Measurements from ENCODE around the gene PTPN2.
A peak's percentile ranks its signal among the peaks of the same experiment; 100 is the strongest.
"Not testable (repeated sequence)": the region's sequence is repeated elsewhere in the genome, so short reads cannot be mapped to it uniquely, and the experiment has no call there.

PTPN2 gene

GRCh38 chr18:12911929-12912703 is 28.1 kb upstream of the PTPN2 start:
- no peaks in the 10 kb centered on the region for H3K27me3 ChIP-seq (replicated peaks; ENCODE audit: control insufficient read depth, insufficient read depth, low read length, poor library complexity, severe bottlenecking)
- no peaks in the 10 kb centered on the region for H3K9me3 ChIP-seq (ENCODE audit: control insufficient read depth, low read length)
- H3K4me3 ChIP-seq (ENCODE audit: insufficient read depth, low read depth, low read length, poor library complexity, severe bottlenecking), result no peak overlapping the region
- no peak for DNase-seq
- H3K27ac ChIP-seq (ENCODE audit: insufficient read depth, low read length, poor library complexity, severe bottlenecking), result no peak overlapping the region
- H3K36me3 ChIP-seq (ENCODE audit: control insufficient read depth, insufficient read depth, low read length), result no peaks in the 10 kb centered on the region
- H3K4me1 ChIP-seq (ENCODE audit: control insufficient read depth, insufficient read depth, low read length, poor library complexity, severe bottlenecking), result no peaks in the 10 kb centered on the region

DNA sequence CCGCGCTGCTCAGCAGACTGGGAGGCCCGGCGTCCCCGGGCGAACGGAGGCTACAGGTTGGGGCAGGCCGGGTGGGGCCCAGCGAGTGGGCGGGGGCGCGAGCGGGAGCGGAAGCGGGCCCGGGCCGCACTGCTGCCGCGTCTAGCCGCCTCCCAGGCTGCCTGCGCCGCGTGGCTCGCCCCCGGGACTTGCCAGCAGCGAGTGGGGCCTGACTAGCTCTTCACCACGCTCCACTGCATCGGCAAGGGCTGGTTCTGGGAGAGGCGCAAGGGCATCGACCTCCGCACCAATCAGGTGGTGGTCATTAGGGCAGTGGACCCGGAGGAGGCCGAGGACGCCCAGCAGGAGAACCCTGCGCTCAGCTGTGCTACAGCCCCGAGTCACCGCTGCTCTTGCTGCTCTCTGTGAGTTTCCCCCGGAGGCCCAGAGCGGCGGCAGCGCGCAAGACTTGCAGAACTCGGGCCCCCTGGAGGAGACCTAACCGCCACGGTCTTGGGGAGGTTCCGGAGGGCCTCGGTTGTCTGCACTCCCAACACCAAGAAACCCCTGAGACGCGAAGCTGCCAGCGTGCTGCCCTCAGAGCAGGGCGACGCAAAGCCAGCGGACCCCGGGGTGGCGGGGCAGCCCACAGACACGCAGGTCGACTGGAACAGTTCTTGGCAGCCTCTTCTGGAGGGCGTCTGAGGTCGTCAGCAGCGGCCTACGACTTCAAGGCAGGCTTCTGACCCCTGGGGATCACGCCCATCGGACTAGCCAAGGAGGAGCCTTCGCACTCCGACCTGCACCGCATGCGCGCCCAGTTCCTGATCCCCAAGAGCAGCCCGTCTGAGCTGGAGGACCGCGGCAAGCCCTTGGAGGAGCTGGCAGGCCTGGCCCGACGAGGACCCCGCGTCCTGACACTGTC is 27.2 kb upstream of the PTPN2 start:
- H3K36me3 ChIP-seq (ENCODE audit: control insufficient read depth, insufficient read depth, low read length), result no peaks in the 10 kb centered on the region
- H3K27me3 ChIP-seq (replicated peaks; ENCODE audit: control insufficient read depth, insufficient read depth, low read length, poor library complexity, severe bottlenecking), result no peaks in the 10 kb centered on the region
- peak in 2 of 3 donors; percentile 16 to 22 for DNase-seq
- H3K4me1 ChIP-seq (ENCODE audit: control insufficient read depth, insufficient read depth, low read length, poor library complexity, severe bottlenecking), result no peaks in the 10 kb centered on the region
- H3K27ac ChIP-seq (ENCODE audit: insufficient read depth, low read length, poor library complexity, severe bottlenecking), result no peak overlapping the region
- peak overlapping the region; percentile 35 for H3K4me3 ChIP-seq (ENCODE audit: insufficient read depth, low read depth, low read length, poor library complexity, severe bottlenecking)
- no peaks in the 10 kb centered on the region for H3K9me3 ChIP-seq (ENCODE audit: control insufficient read depth, low read length)

GRCh38 chr18:12908706-12909105 is 24.7 kb upstream of the PTPN2 start:
- Histone ChIP-seq H3K36me3 (ENCODE audit: control insufficient read depth, insufficient read depth, low read length) (no peaks in the 10 kb centered on the region), H3K27ac (ENCODE audit: insufficient read depth, low read length, poor library complexity, severe bottlenecking) (no peak overlapping the region), H3K9me3 (ENCODE audit: control insufficient read depth, low read length) (no peaks in the 10 kb centered on the region), H3K4me1 (ENCODE audit: control insufficient read depth, insufficient read depth, low read length, poor library complexity, severe bottlenecking) (peaks cover 7% of the 10 kb centered on the region), H3K27me3 (replicated peaks; ENCODE audit: control insufficient read depth, insufficient read depth, low read length, poor library complexity, severe bottlenecking) (no peaks in the 10 kb centered on the region), H3K4me3 (ENCODE audit: insufficient read depth, low read depth, low read length, poor library complexity, severe bottlenecking) (no peak overlapping the region)
- no peak for DNase-seq

DNA sequence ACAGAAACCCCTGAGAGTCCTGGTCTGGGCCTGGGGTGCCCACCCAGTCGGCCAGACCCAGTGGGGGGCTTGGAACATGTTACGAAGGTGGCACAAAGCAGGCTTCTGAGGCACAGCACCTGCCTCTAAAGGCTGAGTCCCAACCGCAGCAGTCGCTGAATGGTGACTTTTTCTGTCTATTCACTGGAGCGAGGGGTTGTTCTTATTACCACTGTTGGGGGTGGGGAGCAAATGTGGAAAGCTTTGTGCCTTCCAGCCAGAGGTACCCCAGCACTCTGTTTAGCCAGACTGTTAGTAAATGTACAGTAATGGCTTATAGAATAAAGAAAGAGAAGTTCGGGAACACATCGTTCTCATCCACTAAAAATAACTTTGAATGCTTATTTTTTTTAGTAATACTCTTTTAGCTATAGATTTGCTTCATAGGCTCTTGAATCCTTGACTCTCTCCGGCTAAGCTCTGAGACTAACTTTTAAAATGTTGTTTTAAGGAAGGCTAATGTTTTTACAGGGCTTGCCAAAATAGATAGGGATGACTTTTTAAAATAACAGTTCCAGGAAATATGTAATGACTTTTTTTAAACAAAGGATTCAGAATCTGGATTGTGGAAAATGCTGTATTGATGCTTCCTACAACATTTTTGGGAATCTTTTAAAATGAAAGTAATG is 23.4 kb upstream of the PTPN2 start:
- H3K27me3 ChIP-seq (replicated peaks; ENCODE audit: control insufficient read depth, insufficient read depth, low read length, poor library complexity, severe bottlenecking), result no peaks in the 10 kb centered on the region
- no peak overlapping the region for H3K4me3 ChIP-seq (ENCODE audit: insufficient read depth, low read depth, low read length, poor library complexity, severe bottlenecking)
- H3K9me3 ChIP-seq (ENCODE audit: control insufficient read depth, low read length), result no peaks in the 10 kb centered on the region
- H3K36me3 ChIP-seq (ENCODE audit: control insufficient read depth, insufficient read depth, low read length), result no peaks in the 10 kb centered on the region
- H3K4me1 ChIP-seq (ENCODE audit: control insufficient read depth, insufficient read depth, low read length, poor library complexity, severe bottlenecking), result peaks cover 9% of the 10 kb centered on the region
- H3K27ac ChIP-seq (ENCODE audit: insufficient read depth, low read length, poor library complexity, severe bottlenecking), result no peak overlapping the region
- no peak for DNase-seq

- H3K4me3 ChIP-seq (ENCODE audit: insufficient read depth, low read depth, low read length, poor library complexity, severe bottlenecking), result no peak overlapping the region
- H3K4me1 ChIP-seq (ENCODE audit: control insufficient read depth, insufficient read depth, low read length, poor library complexity, severe bottlenecking), result peaks cover 9% of the 10 kb centered on the region
- DNase-seq, result no peak
- no peaks in the 10 kb centered on the region for H3K9me3 ChIP-seq (ENCODE audit: control insufficient read depth, low read length)
- no peak overlapping the region for H3K27ac ChIP-seq (ENCODE audit: insufficient read depth, low read length, poor library complexity, severe bottlenecking)
- no peaks in the 10 kb centered on the region for H3K36me3 ChIP-seq (ENCODE audit: control insufficient read depth, insufficient read depth, low read length)
- no peaks in the 10 kb centered on the region for H3K27me3 ChIP-seq (replicated peaks; ENCODE audit: control insufficient read depth, insufficient read depth, low read length, poor library complexity, severe bottlenecking)
Observed at GRCh38 chr18:12906773-12907172, 22.7 kb upstream of the PTPN2 start.

- Histone ChIP-seq H3K36me3 (ENCODE audit: control insufficient read depth, insufficient read depth, low read length) (no peaks in the 10 kb centered on the region), H3K27ac (ENCODE audit: insufficient read depth, low read length, poor library complexity, severe bottlenecking) (no peak overlapping the region)
- DNase-seq, result no peak
Observed at GRCh38 chr18:12906119-12906518, 22.1 kb upstream of the PTPN2 start.

GRCh38 chr18:12904012-12904516 is 20.0 kb upstream of the PTPN2 start:
- Histone ChIP-seq H3K4me1 (ENCODE audit: control insufficient read depth, insufficient read depth, low read length, poor library complexity, severe bottlenecking) (peaks cover 9% of the 10 kb centered on the region), H3K4me3 (ENCODE audit: insufficient read depth, low read depth, low read length, poor library complexity, severe bottlenecking) (no peak overlapping the region), H3K36me3 (ENCODE audit: control insufficient read depth, insufficient read depth, low read length) (no peaks in the 10 kb centered on the region), H3K27me3 (replicated peaks; ENCODE audit: control insufficient read depth, insufficient read depth, low read length, poor library complexity, severe bottlenecking) (no peaks in the 10 kb centered on the region), H3K9me3 (ENCODE audit: control insufficient read depth, low read length) (no peaks in the 10 kb centered on the region), H3K27ac (ENCODE audit: insufficient read depth, low read length, poor library complexity, severe bottlenecking) (no peak overlapping the region)
- peak in 2 of 3 donors; percentile 29 to 34 for DNase-seq

More at GRCh38 chr18:12906119-12906518, 22.1 kb upstream of the PTPN2 start:
- no peak overlapping the region for H3K4me3 ChIP-seq (ENCODE audit: insufficient read depth, low read depth, low read length, poor library complexity, severe bottlenecking)
- H3K9me3 ChIP-seq (ENCODE audit: control insufficient read depth, low read length), result no peaks in the 10 kb centered on the region
- H3K4me1 ChIP-seq (ENCODE audit: control insufficient read depth, insufficient read depth, low read length, poor library complexity, severe bottlenecking), result peaks cover 9% of the 10 kb centered on the region
- H3K27me3 ChIP-seq (replicated peaks; ENCODE audit: control insufficient read depth, insufficient read depth, low read length, poor library complexity, severe bottlenecking), result no peaks in the 10 kb centered on the region

DNA sequence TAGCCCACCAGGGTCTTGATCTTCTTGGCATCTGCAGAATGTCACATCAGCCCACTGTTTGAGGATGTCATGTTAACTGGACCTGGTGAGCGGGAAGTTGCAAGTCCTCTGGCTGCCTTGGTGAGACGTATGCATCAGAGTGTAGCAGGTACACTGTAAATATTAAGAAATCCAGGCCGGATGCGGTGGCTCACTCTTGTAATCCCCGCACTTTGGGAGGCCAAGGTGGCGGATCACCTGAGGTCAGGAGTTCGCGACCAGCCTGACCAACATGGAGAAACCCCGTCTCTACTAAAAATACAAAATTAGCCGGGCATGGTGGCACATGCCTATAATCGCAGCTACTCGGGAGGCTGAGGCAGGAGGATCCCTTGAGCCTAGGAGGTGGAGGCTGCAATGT is 17.2 kb upstream of the PTPN2 start:
- not testable (repeated sequence) for H3K36me3 ChIP-seq (ENCODE audit: control insufficient read depth, insufficient read depth, low read length); H3K27me3 ChIP-seq (replicated peaks; ENCODE audit: control insufficient read depth, insufficient read depth, low read length, poor library complexity, severe bottlenecking); H3K4me3 ChIP-seq (ENCODE audit: insufficient read depth, low read depth, low read length, poor library complexity, severe bottlenecking); H3K27ac ChIP-seq (ENCODE audit: insufficient read depth, low read length, poor library complexity, severe bottlenecking); H3K4me1 ChIP-seq (ENCODE audit: control insufficient read depth, insufficient read depth, low read length, poor library complexity, severe bottlenecking); DNase-seq; H3K9me3 ChIP-seq (ENCODE audit: control insufficient read depth, low read length)

- H3K27ac ChIP-seq (ENCODE audit: insufficient read depth, low read length, poor library complexity, severe bottlenecking); H3K36me3 ChIP-seq (ENCODE audit: control insufficient read depth, insufficient read depth, low read length); H3K4me3 ChIP-seq (ENCODE audit: insufficient read depth, low read depth, low read length, poor library complexity, severe bottlenecking); H3K27me3 ChIP-seq (replicated peaks; ENCODE audit: control insufficient read depth, insufficient read depth, low read length, poor library complexity, severe bottlenecking); H3K9me3 ChIP-seq (ENCODE audit: control insufficient read depth, low read length); H3K4me1 ChIP-seq (ENCODE audit: control insufficient read depth, insufficient read depth, low read length, poor library complexity, severe bottlenecking); DNase-seq: not testable (repeated sequence)
Observed at GRCh38 chr18:12896784-12897333, 12.8 kb upstream of the PTPN2 start.

All from effector memory CD4-positive, alpha-beta T cell (primary cell).